Liver (tissue), 9 donors: ENCODE data around the gene RFX8. TPM values are rescaled to one million over a fixed set of nuclear protein-coding genes. Genes with fewer than 3 reads are reported as not detected.

Experiments used
- DNase-seq: peaks from one replicate; pipeline ENCODE4 v3.0.0-alpha.2; 2017; ENCODE audit warnings: low spot score
- H3K27ac ChIP-seq, 2 donors: one replicate each; pipeline ENCODE4 v1.7.0; 2013; ENCODE audit warnings: inconsistent platforms in 2 of 2, low read length in 2 of 2, control low read depth in 1 of 2, low read depth in 1 of 2, mild to moderate bottlenecking in 1 of 2
- H3K27me3 ChIP-seq, 4 donors: one replicate each; pipeline versions ENCODE4 v1.6.1 to v1.7.0; 2013; ENCODE audit warnings: low read length in 3 of 4, inconsistent platforms in 1 of 4, mild to moderate bottlenecking in 1 of 4, moderate library complexity in 1 of 4; ENCODE audit not compliant: control insufficient read depth in 4 of 4, insufficient read depth in 4 of 4
- H3K36me3 ChIP-seq, 4 donors: one replicate each; pipeline versions ENCODE4 v1.6.1 to v1.7.0; 2013; ENCODE audit warnings: low read length in 3 of 4, mild to moderate bottlenecking in 3 of 4, low read depth in 1 of 4, moderate library complexity in 1 of 4; ENCODE audit not compliant: control insufficient read depth in 4 of 4, insufficient read depth in 3 of 4
- H3K4me1 ChIP-seq, 4 donors: one replicate each; pipeline versions ENCODE4 v1.6.1 to v1.7.0; 2013; ENCODE audit warnings: low read length in 3 of 4, mild to moderate bottlenecking in 3 of 4, moderate library complexity in 1 of 4; ENCODE audit not compliant: control insufficient read depth in 4 of 4, insufficient read depth in 4 of 4
- H3K4me3 ChIP-seq, 3 donors: one replicate each; pipeline versions ENCODE4 v1.6.1 to v1.7.0; 2013; ENCODE audit warnings: low read length in 3 of 3, control low read depth in 1 of 3, low read depth in 1 of 3, mild to moderate bottlenecking in 1 of 3
- H3K9ac ChIP-seq, 2 donors: one replicate each; pipeline ENCODE4 v1.7.0; 2013; ENCODE audit warnings: low read length in 2 of 2, mild to moderate bottlenecking in 2 of 2, moderate library complexity in 2 of 2, control low read depth in 1 of 2, low read depth in 1 of 2
- H3K9me3 ChIP-seq, 4 donors: one replicate each; pipeline versions ENCODE4 v1.6.1 to v1.7.0; 2013; ENCODE audit warnings: low read length in 3 of 4; ENCODE audit not compliant: control insufficient read depth in 4 of 4
- ATF3 ChIP-seq: IDR thresholded peaks from 2 replicates; pipeline ENCODE4 v1.6.1; 2016; ENCODE audit warnings: antibody characterized with exemption
- FOXA1 ChIP-seq: IDR thresholded peaks from 2 replicates; pipeline ENCODE4 v1.6.1; 2016; ENCODE audit warnings: antibody characterized with exemption
- FOXA2 ChIP-seq: IDR thresholded peaks from 2 replicates; pipeline ENCODE4 v1.6.1; 2016; ENCODE audit warnings: antibody characterized with exemption
- GABPA ChIP-seq, 2 donors: IDR thresholded peaks in 1 of 2; conservative IDR thresholded peaks in 1 of 2; 2 replicates each; pipeline ENCODE4 v1.6.1; 2016; ENCODE audit warnings: antibody characterized with exemption in 2 of 2, mild to moderate bottlenecking in 1 of 2, moderate library complexity in 1 of 2
- HNF4A ChIP-seq, 2 donors: conservative IDR thresholded peaks; 2 replicates each; pipeline ENCODE4 v1.6.1; 2016; ENCODE audit warnings: antibody characterized with exemption in 2 of 2, mild to moderate bottlenecking in 2 of 2
- HNF4G ChIP-seq: IDR thresholded peaks from 2 replicates; pipeline ENCODE4 v1.6.1; 2016; ENCODE audit warnings: antibody characterized with exemption
- JUND ChIP-seq, 2 donors: IDR thresholded peaks; 2 replicates each; pipeline ENCODE4 v1.6.1; 2016; ENCODE audit warnings: antibody characterized with exemption in 2 of 2
- RAD21 ChIP-seq, 2 donors: IDR thresholded peaks; 2 replicates each; pipeline ENCODE4 v1.6.1; 2016; ENCODE audit warnings: antibody characterized with exemption in 2 of 2, mild to moderate bottlenecking in 2 of 2
- REST ChIP-seq: IDR thresholded peaks from 2 replicates; pipeline ENCODE4 v1.6.1; 2016; ENCODE audit warnings: antibody characterized with exemption, mild to moderate bottlenecking
- RXRA ChIP-seq, 2 donors: IDR thresholded peaks; 2 replicates each; pipeline ENCODE4 v1.6.1; 2017 to 2018; ENCODE audit warnings: antibody characterized with exemption in 2 of 2, mild to moderate bottlenecking in 1 of 2
- SP1 ChIP-seq: IDR thresholded peaks from 2 replicates; pipeline ENCODE4 v1.6.1; 2018; ENCODE audit warnings: antibody characterized with exemption, mild to moderate bottlenecking
- TAF1 ChIP-seq: conservative IDR thresholded peaks from 2 replicates; pipeline ENCODE4 v1.6.1; 2016; ENCODE audit warnings: antibody characterized with exemption, mild to moderate bottlenecking
- ZBTB33 ChIP-seq: IDR thresholded peaks from 2 replicates; pipeline ENCODE4 v1.6.1; 2016; ENCODE audit warnings: antibody characterized with exemption
- WGBS: extraction: QIAGEN DNeasy Blood & Tissue Kit; methylation state at CpG from one replicate; pipeline ENCODE4 v1.1.7; 2013; 5-methylcytosine and 5-hydroxymethylcytosine counted together
- polyA plus RNA-seq, 2 donors: library from polyadenylated mRNA; stranded (reverse) in 1 of 2; unstranded in 1 of 2; fragments of 200-250 nt in 1 of 2; fragments of >200 nt in 1 of 2; fragmentation: Nextera tagmentation in 1 of 2; extraction: Ambion mirVana in 1 of 2; gene quantifications; one replicate each; pipeline versions ENCODE4 v1.2.1 to v1.2.3, GENCODE V29; 2013 to 2015
- total RNA-seq, 2 donors: library from RNA; depleted of rRNA; stranded (reverse); fragments of >200 nt; gene quantifications; one replicate each; pipeline ENCODE4 v1.2.3, GENCODE V29; 2014
- donor health status: healthy.
- donor health status: healthy.
- donor health status: healthy.
- donor health status: healthy.
- donor health status: healthy.

Gene RFX8
- total and polyA plus RNA-seq, 4 donors, result 0.08 to 0.09 (median 0.09) TPM; not detected in 1

GRCh38 chr2:101428422-101429176 lies 46.3 kb downstream of the RFX8 start (continued):
- TF ChIP-seq ZBTB33 (no peak), FOXA2 (no peak)

GRCh38 chr2:101427743-101428142 lies 47.2 kb downstream of the RFX8 start:
- no peaks in the 10 kb centered on the region for H3K36me3 ChIP-seq
- H3K9me3 ChIP-seq, result no peaks in the 10 kb centered on the region
- no peak for DNase-seq
- no peak overlapping the region for H3K4me3 ChIP-seq
- no peaks in the 10 kb centered on the region for H3K4me1 ChIP-seq
- no peak overlapping the region for H3K9ac ChIP-seq
- WGBS, result 77% methylated on average over 13 of the region's 13 CpGs
- H3K27ac ChIP-seq, result no peak overlapping the region
- no peak for TF ChIP-seq FOXA2
- no peaks in the 10 kb centered on the region for H3K27me3 ChIP-seq

GRCh38 chr2:101427240-101427639 lies 47.7 kb downstream of the RFX8 start:
- Histone ChIP-seq H3K9ac (no peak overlapping the region), H3K36me3 (no peaks in the 10 kb centered on the region), H3K9me3 (no peaks in the 10 kb centered on the region), H3K27ac (no peak overlapping the region), H3K27me3 (no peaks in the 10 kb centered on the region), H3K4me1 (no peaks in the 10 kb centered on the region), H3K4me3 (no peak overlapping the region)
- DNase-seq, result no peak
- no peak for TF ChIP-seq GABPA (IDR thresholded peaks at IDR 0.05 in 1 of 2, conservative IDR thresholded peaks at IDR 0.05 in 1 of 2)
- no peak for TF ChIP-seq FOXA1
- no peak for TF ChIP-seq HNF4G
- no peak for TF ChIP-seq RXRA (IDR thresholded peaks at IDR 0.05)
- no peak for TF ChIP-seq ATF3
- no peak for TF ChIP-seq ZBTB33
- no peak for TF ChIP-seq HNF4A (conservative IDR thresholded peaks at IDR 0.05)
- no peak for TF ChIP-seq JUND (IDR thresholded peaks at IDR 0.05)
- TF ChIP-seq RAD21 (IDR thresholded peaks at IDR 0.05), result no peak
- 91% methylated on average over 7 of the region's 7 CpGs for WGBS

- Histone ChIP-seq H3K9me3 (no peaks in the 10 kb centered on the region), H3K4me1 (no peaks in the 10 kb centered on the region), H3K4me3 (no peak overlapping the region), H3K27me3 (no peaks in the 10 kb centered on the region), H3K27ac (no peak overlapping the region), H3K9ac (no peak overlapping the region), H3K36me3 (no peaks in the 10 kb centered on the region)
- WGBS, result 89% methylated on average over 7 of the region's 7 CpGs
- no peak for TF ChIP-seq TAF1
- TF ChIP-seq REST, result no peak
- no peak for TF ChIP-seq SP1
- DNase-seq, result no peak
These were observed 48.1 kb downstream of the RFX8 start for GRCh38 chr2:101426822-101427221.
